ENCODE results near the gene CHAT.

- TF ChIP-seq CTCF (IDR thresholded peaks at IDR 0.05; ENCODE audit: poor library complexity, severe bottlenecking) (no peak), SMC3 (conservative IDR thresholded peaks at IDR 0.05; ENCODE audit: poor library complexity) (no peak), TAF1 (IDR thresholded peaks at IDR 0.05; ENCODE audit: low read depth) (no peak), RAD21 (conservative IDR thresholded peaks at IDR 0.05) (no peak), EZH2 (IDR thresholded peaks at IDR 0.05; ENCODE audit: borderline replicate concordance, insufficient read depth, low read length, poor library complexity, severe bottlenecking) (no peak), POLR2AphosphoS5 (IDR thresholded peaks at IDR 0.05) (no peak), REST (IDR thresholded peaks at IDR 0.05; ENCODE audit: borderline replicate concordance) (no peak)
These were observed 38.3 kb upstream of the CHAT start for GRCh38 chr10:49575489-49576072.

Measured in neural cell (in vitro differentiated cells).